ENCODE data around the gene PNMA6A.
"Not testable (repeated sequence)": the region's sequence is repeated elsewhere in the genome, so short reads cannot be mapped to it uniquely, and the experiment has no call there.

PNMA6A gene

GRCh38 chrX:153102418-153102817 is 30.2 kb downstream of the PNMA6A start:
- TF ChIP-seq CTCF (IDR thresholded peaks at IDR 0.05; ENCODE audit: control insufficient read depth, insufficient read depth, low read depth, low read length, missing control alignments): no peak
- DNase-seq (ENCODE audit: low read depth): no peak
- H3K4me3 ChIP-seq (ENCODE audit: control insufficient read depth, low read depth, low read length): no peak overlapping the region

GRCh38 chrX:153104959-153105358 is 32.7 kb downstream of the PNMA6A start:
- DNase-seq (ENCODE audit: low read depth); H3K4me3 ChIP-seq (ENCODE audit: control insufficient read depth, low read depth, low read length): not testable (repeated sequence)

GRCh38 chrX:153106092-153106801 is 34.0 kb downstream of the PNMA6A start:
- H3K4me3 ChIP-seq (ENCODE audit: control insufficient read depth, low read depth, low read length); DNase-seq (ENCODE audit: low read depth): not testable (repeated sequence)

- DNase-seq (ENCODE audit: low read depth); H3K4me3 ChIP-seq (ENCODE audit: control insufficient read depth, low read depth, low read length): not testable (repeated sequence)
Observed at GRCh38 chrX:153110735-153111134, 38.5 kb downstream of the PNMA6A start.

GRCh38 chrX:153113851-153114250 is 41.6 kb downstream of the PNMA6A start:
- not testable (repeated sequence) for DNase-seq (ENCODE audit: low read depth); H3K4me3 ChIP-seq (ENCODE audit: control insufficient read depth, low read depth, low read length)

GRCh38 chrX:153117754-153118153 is 45.5 kb downstream of the PNMA6A start:
- H3K4me3 ChIP-seq (ENCODE audit: control insufficient read depth, low read depth, low read length); DNase-seq (ENCODE audit: low read depth): not testable (repeated sequence)

GRCh38 chrX:153120230-153120629 is 48.0 kb downstream of the PNMA6A start:
- H3K4me3 ChIP-seq (ENCODE audit: control insufficient read depth, low read depth, low read length); DNase-seq (ENCODE audit: low read depth): not testable (repeated sequence)

- DNase-seq (ENCODE audit: low read depth): not testable (repeated sequence)
Observed at GRCh38 chrX:153123468-153123867, 51.2 kb downstream of the PNMA6A start.

More at GRCh38 chrX:153123468-153123867, 51.2 kb downstream of the PNMA6A start:
- H3K4me3 ChIP-seq (ENCODE audit: control insufficient read depth, low read depth, low read length): not testable (repeated sequence)

Data from AG09309 (cell line).